Lower lobe of right lung (tissue), 2 donors: ENCODE measurements around the gene ZDHHC24. TPM values are rescaled to one million over a fixed set of nuclear protein-coding genes. Genes with fewer than 3 reads are reported as not detected.

Experiments used
- ATAC-seq, 2 donors: fragments of 200-7000 bp; cut with Tn5 transposase; one replicate each; pipeline ENCODE4 v1.9.1; 2020 to 2022; ENCODE audit warnings: mild to moderate bottlenecking in 2 of 2, moderate library complexity in 2 of 2
- DNase-seq: peaks from one replicate; pipeline ENCODE4 v3.0.0-alpha.2; 2020
- H3K27ac ChIP-seq: fragments of 200-600 bp; one replicate; pipeline ENCODE4 v1.8.0; 2022
- H3K27me3 ChIP-seq: fragments of 200-600 bp; one replicate; pipeline ENCODE4 v1.8.0; 2022; ENCODE audit warnings: low read depth
- H3K36me3 ChIP-seq: fragments of 200-600 bp; one replicate; pipeline ENCODE4 v1.8.0; 2022; ENCODE audit warnings: mild to moderate bottlenecking
- H3K4me1 ChIP-seq: fragments of 200-600 bp; one replicate; pipeline ENCODE4 v1.8.0; 2022
- H3K4me3 ChIP-seq: fragments of 200-600 bp; one replicate; pipeline ENCODE4 v1.8.0; 2022; ENCODE audit warnings: mild to moderate bottlenecking
- H3K9me3 ChIP-seq: fragments of 200-600 bp; one replicate; pipeline ENCODE4 v1.8.0; 2022
- CTCF ChIP-seq: fragments of 200-600 bp; IDR thresholded peaks from one replicate; pipeline ENCODE4 v1.8.0; 2022; ENCODE audit warnings: antibody characterized with exemption, mild to moderate bottlenecking
- intact Hi-C: fragments of 100-400 bp; cut with DNase I; formaldehyde crosslinking; loops from one replicate; pipeline ENCODE4 v1.11.0; 2022
- total RNA-seq: library from RNA; stranded (reverse); fragmentation: NEBNext Ultra II Directional; extraction: Animal tissue kit (Norgen Biotek cat#: 25700); gene quantifications from one replicate; pipeline ENCODE4 v1.2.1, GENCODE V29; 2021
- donor health status: DM: no; HTN: yes; CAD: no; lungs with severe emphysema.

Gene ZDHHC24
- total RNA-seq, 1 donor from 2014 or later = 14.9 TPM

- no peak for TF ChIP-seq CTCF
- ATAC-seq (no peak), DNase-seq (no peak)
- Histone ChIP-seq H3K27ac (no peak overlapping the region), H3K27me3 (peaks cover 4% of the 10 kb centered on the region), H3K36me3 (no peaks in the 10 kb centered on the region), H3K9me3 (no peaks in the 10 kb centered on the region), H3K4me3 (no peak overlapping the region), H3K4me1 (peaks cover 9% of the 10 kb centered on the region)
- intact Hi-C loops = no loop called here
These were observed 35.0 kb upstream of the ZDHHC24 start for GRCh38 chr11:66580803-66581202.

GRCh38 chr11:66579017-66579606 is 33.3 kb upstream of the ZDHHC24 start:
- TF ChIP-seq CTCF = peak; percentile 77
- H3K36me3 ChIP-seq = no peaks in the 10 kb centered on the region
- no peaks in the 10 kb centered on the region for H3K9me3 ChIP-seq
- DNase-seq (peak; percentile 88), ATAC-seq (peak; percentile 93)
- H3K4me1 ChIP-seq = peaks cover 9% of the 10 kb centered on the region
- H3K27ac ChIP-seq = no peak overlapping the region
- no peak overlapping the region for H3K4me3 ChIP-seq
- H3K27me3 ChIP-seq = peaks cover 4% of the 10 kb centered on the region
- intact Hi-C loops = loop anchor here (5.0 kb wide), 1 partner anchor 103 kb away; no protein-coding TSS in a partner anchor

- peaks cover 17% of the 10 kb centered on the region for H3K4me1 ChIP-seq
- H3K27ac ChIP-seq = no peak overlapping the region
- H3K27me3 ChIP-seq = no peaks in the 10 kb centered on the region
- H3K36me3 ChIP-seq = no peaks in the 10 kb centered on the region
- no peak for TF ChIP-seq CTCF
- no peak for ATAC-seq
- no peak for DNase-seq
- H3K9me3 ChIP-seq = no peaks in the 10 kb centered on the region
- intact Hi-C loops = no loop called here
- H3K4me3 ChIP-seq = no peak overlapping the region
These were observed 25.0 kb upstream of the ZDHHC24 start for GRCh38 chr11:66570850-66571180.

- H3K27me3 ChIP-seq = no peaks in the 10 kb centered on the region
- H3K36me3 ChIP-seq = no peaks in the 10 kb centered on the region
- intact Hi-C loops = no loop called here
- H3K4me1 ChIP-seq = peaks cover 17% of the 10 kb centered on the region
- no peak for DNase-seq
- no peak for ATAC-seq
- H3K27ac ChIP-seq = no peak overlapping the region
- H3K4me3 ChIP-seq = no peak overlapping the region
- no peaks in the 10 kb centered on the region for H3K9me3 ChIP-seq
- TF ChIP-seq CTCF = no peak
These were observed 24.4 kb upstream of the ZDHHC24 start for GRCh38 chr11:66570079-66570849.

GRCh38 chr11:66569076-66569475 is 23.2 kb upstream of the ZDHHC24 start:
- ATAC-seq = no peak
- no peaks in the 10 kb centered on the region for H3K9me3 ChIP-seq
- H3K4me1 ChIP-seq = peaks cover 17% of the 10 kb centered on the region
- DNase-seq = no peak
- H3K4me3 ChIP-seq = no peak overlapping the region
- no peaks in the 10 kb centered on the region for H3K27me3 ChIP-seq
- H3K27ac ChIP-seq = no peak overlapping the region
- intact Hi-C loops = no loop called here
- H3K36me3 ChIP-seq = no peaks in the 10 kb centered on the region
- no peak for TF ChIP-seq CTCF
